Kidney tubule cell (primary cell): ENCODE results near the gene HOMER3.
A peak's percentile ranks its signal among the peaks of the same experiment; 100 is the strongest.
"Not testable (repeated sequence)": the region's sequence is repeated elsewhere in the genome, so short reads cannot be mapped to it uniquely, and the experiment has no call there.

Source experiments
- DNase-seq: peaks from one replicate; pipeline ENCODE4 v3.0.0-alpha.2; 2018; ENCODE audit warnings: low spot score

Gene HOMER3

DNA sequence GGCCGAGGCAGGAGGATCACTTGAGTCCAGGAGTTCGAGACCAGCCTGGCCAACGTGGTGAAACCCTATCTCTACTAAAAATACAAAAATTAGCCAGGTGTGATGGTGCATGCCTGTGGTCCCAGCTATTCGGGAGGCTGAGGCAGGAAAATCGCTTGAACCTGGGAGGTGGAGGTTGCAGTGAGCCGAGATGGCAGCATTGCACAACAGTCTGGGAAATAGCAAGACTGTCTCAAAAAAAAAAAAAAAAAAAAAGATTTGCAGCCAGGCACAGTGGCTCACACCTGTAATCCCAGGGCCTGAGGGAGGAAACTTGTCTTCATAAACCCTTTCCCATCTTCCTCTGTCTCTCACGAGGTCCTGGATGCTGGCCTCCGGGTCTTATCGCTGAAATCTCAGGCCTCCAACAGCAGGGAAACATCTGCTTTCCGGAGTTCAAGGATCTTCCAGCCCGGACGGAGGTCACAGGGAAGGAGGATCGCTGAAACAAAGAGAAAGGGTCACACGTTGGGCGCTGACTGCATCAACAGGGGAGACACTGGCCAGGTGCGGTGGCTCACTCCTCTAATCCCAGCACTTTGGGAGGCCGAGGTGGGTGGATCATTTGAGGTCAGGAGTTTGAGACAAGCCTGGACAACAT is 11.5 kb upstream of the HOMER3 start:
- not testable (repeated sequence) for DNase-seq

DNA sequence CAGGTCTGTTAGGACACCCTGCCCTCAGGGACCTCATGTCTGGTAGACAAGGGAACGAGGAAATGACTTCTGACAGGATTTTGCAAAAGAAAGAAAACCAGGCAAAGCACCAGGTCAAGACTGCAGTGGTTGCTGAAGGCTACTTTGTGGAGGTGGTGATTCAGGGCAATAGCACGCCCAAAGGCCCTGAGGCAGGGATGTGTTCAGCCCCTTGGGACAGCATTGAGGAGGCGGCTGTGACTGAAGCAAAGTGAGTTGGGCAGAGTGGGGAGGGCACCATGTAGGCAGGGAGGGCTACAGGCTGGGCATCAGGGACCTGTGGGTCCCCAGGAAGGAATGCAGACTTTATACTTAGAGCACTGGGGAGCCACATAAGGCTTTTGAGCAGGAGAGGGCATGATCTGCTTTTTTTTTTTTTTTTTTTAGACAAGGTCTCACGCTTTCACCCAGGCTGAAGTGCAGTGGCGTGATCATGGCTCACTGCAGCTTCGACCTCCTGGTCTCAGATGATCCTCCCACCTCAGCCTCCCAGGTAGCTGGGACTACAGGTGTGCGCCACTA is 10.8 kb upstream of the HOMER3 start:
- peak; percentile 77 for DNase-seq

DNA sequence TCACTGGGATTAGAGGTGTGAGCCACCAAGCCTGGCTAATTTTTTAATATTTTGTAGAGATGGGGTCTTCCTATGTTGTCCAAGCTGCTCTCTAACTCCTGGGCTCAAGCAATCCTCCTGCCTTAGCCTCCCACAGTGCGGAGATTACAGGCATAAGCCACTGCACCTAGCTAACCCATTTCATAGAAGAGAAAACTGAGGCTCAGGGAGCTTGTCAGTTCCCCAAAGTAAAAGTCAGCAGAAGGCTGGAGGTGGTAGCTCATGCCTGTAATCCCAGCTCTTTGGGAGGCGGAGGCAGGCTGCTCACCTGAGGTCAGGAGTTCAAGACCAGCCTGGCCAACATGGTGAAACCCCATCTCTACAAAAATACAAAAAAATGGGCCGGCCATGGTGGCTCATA is 8.8 kb upstream of the HOMER3 start:
- DNase-seq: no peak

DNA sequence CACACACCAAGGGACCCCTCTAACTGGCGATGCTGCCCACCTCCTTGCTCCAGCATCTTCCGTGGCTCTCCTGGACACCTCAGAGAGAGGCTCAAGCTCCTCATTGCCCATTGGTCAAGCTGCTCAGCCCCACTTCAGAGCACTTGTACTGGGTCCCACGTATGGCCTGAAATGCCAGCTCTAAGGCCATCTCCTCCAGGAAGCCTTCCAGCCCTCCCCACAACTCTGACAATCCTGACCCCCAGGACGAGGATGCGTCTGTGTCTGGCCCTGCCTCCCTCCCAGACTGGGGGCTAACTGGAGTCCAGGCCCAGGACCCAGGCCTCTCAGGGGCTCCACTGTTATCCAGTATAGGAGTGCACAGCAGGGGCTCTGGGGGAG is 7.9 kb upstream of the HOMER3 start:
- DNase-seq: no peak

DNA sequence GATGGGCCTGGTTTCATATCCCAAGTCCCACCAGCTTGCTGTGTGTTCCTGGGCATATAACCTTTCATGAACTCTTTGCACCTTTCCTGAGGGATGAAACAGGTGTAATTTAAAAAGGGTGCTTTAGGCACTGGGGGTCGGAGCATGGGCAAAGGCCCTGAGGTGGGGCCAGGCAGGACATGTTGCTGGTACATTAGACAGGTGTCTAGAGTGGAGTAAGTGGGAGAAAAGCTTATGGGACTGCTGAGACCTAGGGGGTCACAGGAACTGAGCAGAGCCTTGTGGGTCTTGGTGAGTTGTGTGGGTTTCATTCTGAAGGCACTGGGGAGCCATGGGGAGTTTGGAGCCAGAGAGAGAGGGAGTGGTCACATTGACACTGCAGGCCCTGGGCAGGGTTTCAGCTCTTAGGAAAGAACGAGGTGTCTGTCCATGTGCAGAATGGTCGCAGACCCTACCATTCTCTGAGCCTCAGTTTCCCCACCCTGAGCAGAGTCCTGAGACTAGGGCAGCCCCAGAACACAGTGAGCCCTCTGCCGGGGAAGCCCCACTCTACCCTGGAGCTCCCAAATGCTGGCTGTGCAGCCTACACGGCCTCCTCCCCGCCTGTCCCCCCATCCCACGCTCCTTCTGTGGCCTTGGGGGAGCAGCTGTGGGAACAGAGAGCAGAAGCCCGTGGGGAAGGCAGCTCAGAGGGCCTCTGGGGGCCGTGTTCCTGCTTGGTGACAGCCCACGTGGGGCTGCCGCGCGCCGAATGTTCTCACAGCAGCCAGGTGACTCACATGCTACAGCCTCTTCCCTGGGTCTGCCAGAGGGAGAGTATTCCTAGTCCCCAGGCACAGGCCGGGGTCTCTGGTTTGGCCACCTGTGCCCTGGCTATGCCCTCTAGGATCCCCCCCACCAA is 7.3 kb upstream of the HOMER3 start:
- no peak for DNase-seq

DNA sequence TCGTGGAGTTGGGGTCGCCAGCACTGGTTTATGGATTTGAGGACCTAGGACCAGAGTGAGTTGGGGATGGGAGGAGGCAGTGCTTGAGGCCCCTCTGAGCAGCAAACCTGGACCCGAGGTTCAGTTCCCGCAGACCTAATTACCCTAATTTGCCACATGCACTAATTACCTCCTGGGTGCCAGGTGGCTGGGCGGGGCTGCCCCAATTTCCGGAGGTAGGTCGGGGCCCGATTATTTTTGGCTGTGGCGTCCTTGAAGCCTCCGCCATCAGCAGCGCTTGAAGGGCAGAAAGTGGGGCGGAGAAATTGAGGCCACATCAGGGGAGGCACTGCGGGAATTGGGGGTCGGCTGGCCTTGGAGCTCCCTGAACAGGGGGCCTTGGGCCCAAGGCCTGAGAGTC is 5.9 kb upstream of the HOMER3 start:
- no peak for DNase-seq

DNA sequence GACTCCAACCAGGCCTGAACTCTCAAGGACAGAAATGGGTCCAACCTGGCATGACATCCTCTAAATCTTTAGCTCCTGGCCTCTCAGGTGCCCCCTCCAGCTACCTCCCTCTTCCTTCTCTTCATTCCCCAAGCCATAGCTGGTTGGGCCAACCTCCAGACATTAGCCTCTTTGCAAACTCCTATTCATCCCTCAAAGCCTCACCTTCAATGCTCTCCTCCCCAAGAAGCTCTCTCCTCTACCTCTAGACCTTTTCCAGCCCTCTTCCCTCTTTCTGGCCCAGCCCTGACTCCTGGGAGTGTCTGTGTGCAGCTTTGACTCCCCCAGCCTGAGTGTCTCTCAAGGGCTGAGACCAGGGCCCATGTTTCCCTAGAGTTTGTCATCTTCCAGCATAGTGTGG is 5.3 kb upstream of the HOMER3 start:
- no peak for DNase-seq

DNA sequence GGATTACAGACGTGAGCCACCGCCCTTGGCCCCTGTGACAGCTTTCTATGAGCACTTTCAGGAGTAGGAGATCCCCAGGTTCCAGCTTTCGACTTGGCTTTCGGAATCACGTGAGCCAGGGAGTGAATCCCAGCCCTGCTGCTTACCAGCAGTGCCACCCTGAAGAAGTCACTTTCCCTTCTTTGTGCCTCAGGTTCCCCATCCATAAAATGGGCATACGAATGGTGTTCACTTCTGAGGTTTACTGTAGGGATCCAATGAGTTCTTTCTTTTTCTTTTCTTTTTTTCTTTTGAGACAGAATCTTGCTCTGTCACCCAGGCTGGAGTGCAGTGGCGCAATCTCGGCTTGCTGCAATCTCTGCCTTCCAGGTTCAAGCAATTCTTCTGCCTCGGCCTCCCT is 4.3 kb upstream of the HOMER3 start:
- no peak for DNase-seq

DNA sequence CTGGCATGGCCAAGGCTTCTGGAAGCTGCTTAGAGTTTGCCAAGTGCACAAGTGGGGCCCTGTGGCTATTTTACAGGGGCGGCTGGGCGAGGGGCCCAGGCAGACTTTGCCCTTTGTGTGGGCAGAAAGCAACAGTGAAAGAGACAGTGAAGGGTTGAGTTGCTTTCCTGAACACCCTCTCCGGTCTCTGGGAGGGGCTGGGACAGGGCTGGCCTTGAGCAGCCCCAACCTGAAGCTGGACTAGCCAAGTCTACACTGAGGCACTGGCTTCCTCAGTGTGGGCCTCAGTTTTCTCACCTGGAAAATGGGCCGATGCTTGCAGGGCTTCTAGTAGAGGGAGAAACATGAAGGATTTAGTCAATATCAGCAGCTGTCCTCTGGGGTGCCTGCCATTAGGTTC is 2.4 kb upstream of the HOMER3 start:
- DNase-seq: no peak

DNA sequence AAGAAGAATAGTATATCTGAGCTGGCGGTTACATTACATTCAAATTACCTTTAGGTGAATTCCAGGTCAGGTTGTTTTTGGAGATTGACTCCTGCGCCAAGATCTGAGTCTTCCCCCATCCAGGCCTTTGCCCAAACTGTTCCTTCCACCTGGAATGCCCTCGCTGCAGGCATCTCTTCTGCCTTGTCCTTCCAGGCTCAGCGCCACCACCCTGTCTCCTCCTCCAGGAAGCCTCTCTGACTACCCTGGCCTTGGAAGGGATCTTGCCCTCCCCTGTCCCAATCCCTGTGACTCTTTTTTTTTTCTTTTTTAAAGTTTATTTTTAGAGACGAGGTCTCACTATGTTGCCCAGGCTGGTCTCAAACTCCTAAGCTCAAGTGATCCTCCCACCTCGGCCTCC is 1.7 kb upstream of the HOMER3 start:
- no peak for DNase-seq

DNA sequence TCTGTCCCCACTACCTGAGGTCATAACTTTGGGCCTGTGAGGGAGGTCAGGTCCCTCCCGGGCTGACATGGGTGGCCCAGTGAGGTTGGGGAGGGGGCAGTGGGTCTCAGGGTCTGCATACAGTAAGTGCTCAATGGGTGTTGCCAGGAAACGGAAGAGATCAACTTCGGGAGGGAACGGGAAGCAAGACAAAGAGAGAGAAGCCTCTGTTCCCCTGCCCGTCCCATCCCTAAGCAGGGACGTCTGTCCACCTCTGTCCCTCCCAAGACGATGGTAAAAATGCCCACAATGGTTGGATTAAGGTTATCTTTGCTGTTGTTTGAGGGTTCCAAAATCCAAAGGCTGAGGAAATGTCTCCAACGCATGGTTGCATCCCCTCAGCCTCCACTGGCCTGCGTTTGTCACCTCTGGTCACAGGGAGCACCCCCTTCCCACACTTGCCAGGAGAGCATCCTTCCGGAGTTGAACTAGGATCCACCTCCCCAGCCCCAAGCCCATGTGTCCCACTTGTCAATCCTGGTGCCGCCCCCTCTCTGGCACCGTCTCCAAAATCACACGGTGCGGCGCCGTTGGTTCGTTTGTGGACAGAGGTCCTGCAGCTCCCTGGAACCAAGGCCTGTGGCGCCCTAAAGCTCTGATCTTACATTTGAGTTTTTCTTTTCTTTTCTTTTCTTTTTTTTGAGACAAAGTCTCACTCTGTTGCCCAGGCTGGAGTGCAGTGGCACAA is 774 bp upstream of the HOMER3 start:
- no peak for DNase-seq

DNA sequence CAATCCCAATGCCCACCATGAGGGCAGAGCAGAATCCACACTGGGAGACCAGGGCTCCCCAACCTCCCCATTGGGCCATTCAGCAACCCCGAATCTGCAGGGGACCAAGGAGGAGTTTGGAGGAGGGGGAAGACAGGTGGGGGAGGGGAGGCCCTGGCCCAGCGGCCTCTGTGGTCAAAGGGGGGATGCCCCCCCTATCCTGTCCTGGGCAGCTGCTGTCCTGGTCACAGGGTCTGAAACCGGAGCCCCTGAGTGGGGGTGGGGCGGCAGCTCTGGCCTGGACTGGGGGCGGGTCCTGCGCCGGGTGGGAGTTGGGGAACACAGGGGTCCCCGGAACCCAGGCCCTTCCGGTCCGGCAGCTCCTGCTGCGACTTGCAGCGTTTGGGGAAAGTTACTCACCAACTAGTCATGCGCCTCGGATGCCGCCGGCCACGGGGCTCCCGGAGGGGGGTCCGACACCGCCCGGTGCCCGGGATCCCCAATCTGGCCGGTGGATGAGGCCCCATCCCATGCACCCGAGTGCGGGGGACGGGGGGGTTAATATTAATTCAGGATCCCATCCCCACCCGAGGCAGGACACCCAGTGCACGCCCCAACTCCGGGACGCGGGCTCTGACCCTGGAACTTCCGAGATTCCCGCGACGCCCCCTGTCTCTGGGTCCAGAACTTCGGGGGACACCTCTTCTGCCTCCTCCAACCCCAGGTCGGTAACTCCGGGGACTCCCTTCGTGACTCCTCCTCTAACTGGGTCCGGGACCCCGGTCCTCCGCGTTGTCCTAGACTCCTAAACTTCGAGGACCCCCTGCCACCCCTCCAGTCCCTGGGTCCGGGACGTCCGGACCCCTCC is 872 bp downstream of the HOMER3 start:
- peak; percentile 67 for DNase-seq

DNA sequence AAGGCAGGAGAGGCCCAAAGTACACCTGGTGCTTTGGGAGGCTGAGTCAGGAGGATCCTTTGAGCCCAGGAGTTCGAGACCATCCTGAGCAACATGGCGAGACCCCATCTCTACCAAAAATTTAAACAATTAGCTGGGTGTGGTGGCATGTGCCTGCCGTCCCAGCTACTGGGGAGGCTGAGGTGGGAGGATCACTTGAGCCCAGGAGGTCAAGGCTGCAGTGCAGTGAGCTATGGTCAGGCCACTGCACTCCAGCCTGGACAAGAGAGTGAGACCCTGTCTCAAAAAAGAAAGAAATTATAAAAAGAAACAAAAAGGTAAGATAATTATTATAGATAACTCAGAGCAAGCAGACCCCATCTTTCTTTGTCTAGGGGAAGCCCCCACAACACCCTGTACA is 1.9 kb downstream of the HOMER3 start:
- DNase-seq: no peak

DNA sequence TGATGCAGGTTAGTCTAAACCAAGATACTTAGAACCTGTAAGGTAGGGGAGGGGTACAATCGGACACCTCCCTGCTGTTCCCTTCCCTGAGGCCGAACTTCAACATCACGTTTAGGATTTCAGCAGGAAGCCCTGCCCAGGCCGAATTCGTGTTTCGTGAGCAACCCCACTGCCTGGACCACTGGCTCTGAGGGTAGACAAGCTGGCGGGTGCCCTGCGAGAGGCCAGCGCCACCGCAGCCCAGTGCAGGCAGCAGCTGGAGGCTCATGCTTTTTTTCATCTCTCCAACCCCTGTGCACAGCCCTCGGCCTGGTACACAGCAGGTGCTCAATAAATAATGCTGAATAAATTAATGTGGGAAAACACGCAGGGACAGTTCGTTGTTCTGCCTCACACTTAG is 7.7 kb downstream of the HOMER3 start:
- DNase-seq: no peak

DNA sequence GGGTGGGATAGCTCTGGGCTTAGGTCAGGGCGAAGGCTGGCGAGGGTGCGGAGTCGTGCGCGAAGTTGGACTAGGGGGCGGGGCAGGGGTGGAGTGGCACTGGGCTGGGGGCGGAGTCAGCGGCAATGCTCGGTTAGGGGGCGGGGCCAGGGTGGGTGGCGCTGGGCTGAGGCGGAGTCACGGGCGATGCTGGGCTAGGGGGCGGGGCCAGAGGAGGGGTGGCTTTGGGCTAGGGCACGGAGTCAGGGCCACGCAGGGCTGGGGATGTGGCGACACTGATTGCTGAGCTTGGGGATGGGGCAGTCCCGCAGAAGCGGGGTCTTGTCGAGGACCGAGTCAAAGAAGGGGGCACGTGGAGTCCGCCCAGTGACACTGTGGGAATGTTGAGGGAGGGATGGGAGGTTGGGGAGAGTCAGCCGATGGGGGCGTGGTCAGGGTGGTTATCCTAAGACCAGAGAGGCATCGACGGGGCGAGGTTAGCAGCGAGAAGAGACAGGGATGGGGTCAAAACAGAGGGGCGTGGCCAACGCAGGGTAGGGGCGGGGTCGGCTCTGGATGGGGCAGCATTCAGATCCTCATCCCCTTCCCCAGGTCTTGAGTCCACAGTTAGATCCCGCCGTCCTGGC is 8.7 kb downstream of the HOMER3 start:
- no peak for DNase-seq

DNA sequence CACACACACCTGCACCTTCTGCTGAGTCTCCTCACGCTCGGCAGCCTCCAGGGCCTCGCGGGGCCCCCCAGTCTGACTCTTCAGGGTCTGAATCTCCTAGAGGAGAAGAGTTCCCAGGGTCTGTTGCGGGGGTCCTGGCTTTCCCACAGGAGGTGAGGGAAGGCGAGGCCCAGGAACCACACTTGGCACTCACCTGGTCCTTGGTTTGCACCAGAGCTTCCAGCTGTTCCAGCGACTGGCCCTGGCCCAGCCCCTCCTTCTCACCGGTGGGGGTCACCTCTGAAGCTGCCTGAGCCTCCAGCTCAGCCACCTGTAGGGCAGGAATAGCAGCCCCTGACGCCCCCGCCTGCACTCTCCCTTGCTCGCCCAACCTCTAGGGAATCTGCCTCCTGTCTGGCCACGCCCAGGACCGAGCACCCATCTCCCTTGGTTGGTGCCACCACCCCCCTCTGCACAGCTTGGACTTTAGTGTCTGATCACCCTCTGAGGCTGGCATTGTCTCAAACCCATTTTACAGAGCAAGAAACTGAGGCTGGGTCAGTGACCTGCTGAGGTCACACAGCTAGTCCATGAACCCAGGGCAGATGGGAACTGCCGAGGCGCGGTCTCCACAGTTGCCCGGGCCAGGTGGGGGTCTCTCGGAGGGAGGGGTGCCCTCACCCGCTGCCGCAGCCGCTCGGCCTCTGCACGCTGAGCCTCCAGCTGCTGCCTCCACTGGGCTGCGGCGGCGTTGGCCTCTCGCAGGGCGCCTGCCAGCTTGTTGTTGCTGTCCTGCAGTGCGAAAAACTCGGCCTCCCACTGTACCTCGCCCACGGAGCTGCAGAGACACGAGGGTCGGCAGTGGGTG is 9.5 kb downstream of the HOMER3 start:
- no peak for DNase-seq

DNA sequence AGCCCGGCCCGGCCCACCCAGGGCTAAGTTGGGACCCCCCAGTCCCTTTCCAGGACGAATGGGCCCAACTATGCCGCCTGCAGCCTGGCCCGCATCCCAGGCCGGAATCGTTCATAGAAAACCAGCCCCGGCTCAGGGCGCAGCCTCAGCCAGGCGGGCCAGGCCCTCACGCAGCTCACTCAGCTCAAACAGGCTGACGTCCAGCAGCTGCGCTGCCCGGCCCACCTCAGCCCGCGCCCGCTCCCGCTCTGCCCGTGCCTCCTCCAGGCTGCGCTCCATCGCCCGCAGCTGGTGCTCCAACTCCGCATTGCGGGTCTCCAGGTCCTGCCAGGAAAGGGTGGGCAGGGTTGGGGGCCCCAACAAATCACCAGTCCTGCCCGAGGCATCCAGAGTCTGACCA is 11.7 kb downstream of the HOMER3 start:
- no peak for DNase-seq

DNA sequence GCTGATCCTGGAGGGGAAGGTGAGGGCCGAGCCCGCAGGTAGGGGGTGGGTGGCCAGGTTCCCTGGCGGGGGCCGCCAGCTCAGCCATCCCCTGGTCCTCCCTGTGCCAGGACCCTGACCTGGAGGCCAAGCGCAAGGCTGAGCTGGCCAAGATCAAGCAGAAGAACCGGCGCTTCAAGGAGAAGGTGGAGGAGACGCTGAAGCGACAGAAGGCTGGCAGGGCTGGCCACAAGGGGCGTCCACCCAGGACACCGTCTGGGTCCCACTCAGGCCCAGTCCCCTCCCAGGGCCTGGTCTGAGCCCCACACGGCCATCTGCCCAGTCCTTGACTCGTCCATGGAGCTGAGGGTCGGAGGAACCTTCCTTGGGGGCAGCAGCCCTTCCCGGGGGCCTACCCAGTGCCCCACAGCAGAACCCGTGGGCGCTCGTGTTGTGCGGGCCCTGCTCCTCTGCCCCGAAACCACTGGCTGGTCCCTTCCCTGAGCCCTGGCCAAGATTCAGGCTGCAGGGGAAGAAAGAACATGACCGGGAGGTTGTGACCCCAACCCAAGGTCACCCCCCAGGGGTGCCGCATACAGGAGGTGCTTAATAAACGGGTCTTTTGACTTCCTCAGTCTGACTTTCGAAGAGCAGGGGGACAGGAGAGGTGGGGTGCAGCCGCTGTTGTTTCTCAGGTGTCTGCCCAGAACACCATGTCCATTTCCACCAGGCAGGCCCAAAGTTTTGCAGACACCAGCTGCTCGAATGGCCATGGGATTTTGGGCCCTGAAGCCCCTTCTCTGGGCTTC is 12.8 kb downstream of the HOMER3 start:
- DNase-seq: no peak

DNA sequence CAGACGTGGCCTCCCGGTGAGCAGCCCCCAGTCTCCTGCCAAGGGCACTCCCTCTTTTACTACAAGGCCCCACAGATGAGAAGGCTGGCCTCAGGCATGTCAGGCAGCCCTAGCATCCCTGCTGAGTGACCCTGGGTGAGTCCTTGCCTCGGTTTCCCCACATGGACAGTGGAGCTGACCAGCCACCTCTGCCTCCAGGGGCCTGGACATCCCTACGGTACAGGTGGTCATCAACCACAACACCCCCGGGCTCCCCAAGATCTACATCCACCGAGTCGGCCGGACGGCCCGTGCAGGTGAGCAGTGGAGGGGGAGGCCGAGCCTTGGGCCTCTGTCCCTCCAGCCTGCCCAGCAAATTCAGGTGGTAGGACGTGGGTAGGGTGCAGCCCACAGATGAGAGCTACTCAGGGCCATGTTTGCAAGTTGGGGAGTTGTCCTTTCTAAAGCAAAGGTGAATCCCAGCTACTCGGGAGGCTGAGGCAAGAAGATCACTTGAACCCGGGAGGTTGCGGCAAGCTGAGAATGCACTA is 16.3 kb downstream of the HOMER3 start:
- DNase-seq: no peak
